Transverse colon (tissue), 4 donors: ENCODE measurements around the gene CCND2. TPM values are rescaled to one million over a fixed set of nuclear protein-coding genes. Genes with fewer than 3 reads are reported as not detected.

Experiments used
- DNase-seq: peaks from one replicate; pipeline ENCODE4 v3.0.0-alpha.2; 2019
- H3K27ac ChIP-seq, 4 donors: fragments of 200-600 bp; sonication (generic); 2 replicates each; pipeline ENCODE4 v1.5.1; 2016 to 2018; ENCODE audit warnings: inconsistent platforms in 4 of 4
- H3K27me3 ChIP-seq: fragments of 200-600 bp; sonication (generic); 2 replicates; pipeline ENCODE4 v1.5.1; 2017; ENCODE audit warnings: inconsistent platforms
- H3K36me3 ChIP-seq, 4 donors: fragments of 200-600 bp; sonication (generic); 2 replicates each; pipeline ENCODE4 v1.5.1; 2017 to 2019; ENCODE audit warnings: inconsistent platforms in 4 of 4
- H3K4me1 ChIP-seq, 4 donors: fragments of 200-600 bp; sonication (generic); 2 replicates each; pipeline ENCODE4 v1.5.1; 2017 to 2020; ENCODE audit warnings: inconsistent platforms in 4 of 4
- H3K4me3 ChIP-seq, 4 donors: fragments of 200-600 bp; sonication (generic); 1 replicate in 1 of 4; 2 replicates in 3 of 4; pipeline versions ENCODE4 v1.5.1 to v1.6.1; 2017 to 2019; ENCODE audit warnings: inconsistent platforms in 4 of 4
- H3K9me3 ChIP-seq, 2 donors: fragments of 200-600 bp; sonication (generic); 2 replicates each; pipeline ENCODE4 v1.5.1; 2017 to 2019; ENCODE audit warnings: inconsistent platforms in 2 of 2
- EP300 ChIP-seq: sonication (generic); formaldehyde crosslinking; IDR thresholded peaks from one replicate; pipeline ENCODE4 v1.6.1; 2017; ENCODE audit warnings: antibody characterized with exemption, low read depth
- POLR2A ChIP-seq: fragments of 450-650 bp; IDR thresholded peaks from one replicate; pipeline ENCODE4 v1.6.1; 2016; ENCODE audit warnings: antibody characterized with exemption, mild to moderate bottlenecking, moderate library complexity
- POLR2AphosphoS5 ChIP-seq, 3 donors: sonication (generic); formaldehyde crosslinking; IDR thresholded peaks; one replicate each; pipeline ENCODE4 v1.6.1; 2016; ENCODE audit warnings: antibody characterized with exemption in 3 of 3
- WGBS, 2 donors: methylation state at CpG; one replicate each; pipeline ENCODE4 v1.1.5; 2018; ENCODE audit warnings: low coverage in 1 of 2; 5-methylcytosine and 5-hydroxymethylcytosine counted together
- in situ Hi-C, 4 donors: fragments of 200-750 bp; cut with MboI; loops; one replicate each; pipeline versions ENCODE4 v1.15.0 to v1.15.1; 2017; ENCODE audit warnings: low sequenced_read_pairs in 3 of 4, low pct_ligation_motif_present in 1 of 4, low pct_unique_long_range_greater_than_20kb in 1 of 4
- intact Hi-C: fragments of 100-400 bp; cut with DNase I; formaldehyde crosslinking; loops from one replicate; pipeline ENCODE4 v1.15.1; 2023; ENCODE audit warnings: low total_unique reads
- total RNA-seq, 4 donors: library from RNA; depleted of rRNA; stranded (reverse); fragments of >200 nt; gene quantifications; one replicate each; pipeline ENCODE4 v1.1.0, GENCODE V29; 2016
- TF ChIP-seq, protein P1 (sequence below), 5 experiments: fragments of 200-600 bp in 3 of 5; fragments of 450-650 bp in 2 of 5; sonication (generic) in 3 of 5; IDR thresholded peaks; 1 replicate in 2 of 5; 2 replicates in 3 of 5; pipeline ENCODE4 v1.5.1; 2016 to 2017; ENCODE audit warnings: antibody characterized with exemption in 5 of 5, inconsistent platforms in 3 of 5, mild to moderate bottlenecking in 2 of 5, moderate library complexity in 1 of 5

Gene CCND2
- total RNA-seq, 4 donors from 2014 or later = 32.9 to 132 (median 58.8) TPM

DNA sequence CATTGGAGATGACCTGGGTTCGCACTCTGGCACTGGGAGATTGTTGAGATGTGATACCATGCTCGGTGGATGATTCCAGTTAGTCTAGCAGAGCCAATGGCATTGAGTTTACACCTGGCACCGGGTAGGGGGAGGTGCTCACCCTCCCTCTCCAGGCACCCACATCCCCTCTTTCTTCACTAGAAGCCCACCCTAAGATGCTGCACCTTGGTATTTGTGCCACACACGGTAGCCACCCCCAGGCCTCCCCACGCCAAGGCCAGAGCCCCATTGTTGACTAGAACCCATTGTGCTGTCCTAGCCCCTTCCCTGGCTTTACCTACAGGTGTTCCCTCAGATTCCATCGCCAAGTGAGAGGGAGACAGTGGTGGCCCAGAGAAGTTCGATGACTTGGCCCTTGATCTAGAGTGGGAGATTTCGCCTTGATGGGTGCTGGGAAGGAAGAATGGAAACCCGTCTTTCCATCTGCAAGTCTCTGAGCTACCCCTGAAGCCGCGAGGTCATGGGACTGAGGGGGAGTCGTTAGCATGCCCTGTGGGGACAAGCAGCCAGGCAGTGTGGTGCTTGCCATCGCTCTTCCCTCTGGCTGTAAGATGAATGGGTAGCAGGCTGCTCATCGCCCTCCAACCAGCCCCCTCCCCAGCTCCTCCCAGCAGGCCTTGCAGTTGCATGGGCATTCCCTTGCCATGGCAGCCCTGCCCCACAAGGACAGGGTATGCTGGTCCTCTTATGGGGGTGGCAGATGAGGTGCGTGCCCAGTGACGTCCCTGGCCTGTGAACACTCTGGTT lies 8.7 kb downstream of the CCND2 start:
- peaks cover 33 to 66% (median 58%) of the 10 kb centered on the region in 4 donors for H3K4me1 ChIP-seq
- 91% methylated on average over 15 of the region's 16 CpGs; no CpG with 5 or more reads in 1 of the 2 donors for WGBS, 2 donors
- H3K4me3 ChIP-seq = no peak overlapping the region
- no peak for DNase-seq
- peak overlapping the region in 3 of 4 donors; percentile 94 to 97 (median 96) for H3K27ac ChIP-seq
- intact Hi-C loops = no loop called here
- H3K9me3 ChIP-seq = no peaks in the 10 kb centered on the region
- no peaks in the 10 kb centered on the region for H3K27me3 ChIP-seq
- in situ Hi-C loops = loop anchor here in 3 of 4 donors (10.0 to 25.0 kb wide), 4 partner anchors 170 to 395 kb away; no protein-coding TSS in a partner anchor
- peaks cover 0 to 26% (median 10%) of the 10 kb centered on the region in 4 donors for H3K36me3 ChIP-seq
- TF ChIP-seq, protein P1, sequence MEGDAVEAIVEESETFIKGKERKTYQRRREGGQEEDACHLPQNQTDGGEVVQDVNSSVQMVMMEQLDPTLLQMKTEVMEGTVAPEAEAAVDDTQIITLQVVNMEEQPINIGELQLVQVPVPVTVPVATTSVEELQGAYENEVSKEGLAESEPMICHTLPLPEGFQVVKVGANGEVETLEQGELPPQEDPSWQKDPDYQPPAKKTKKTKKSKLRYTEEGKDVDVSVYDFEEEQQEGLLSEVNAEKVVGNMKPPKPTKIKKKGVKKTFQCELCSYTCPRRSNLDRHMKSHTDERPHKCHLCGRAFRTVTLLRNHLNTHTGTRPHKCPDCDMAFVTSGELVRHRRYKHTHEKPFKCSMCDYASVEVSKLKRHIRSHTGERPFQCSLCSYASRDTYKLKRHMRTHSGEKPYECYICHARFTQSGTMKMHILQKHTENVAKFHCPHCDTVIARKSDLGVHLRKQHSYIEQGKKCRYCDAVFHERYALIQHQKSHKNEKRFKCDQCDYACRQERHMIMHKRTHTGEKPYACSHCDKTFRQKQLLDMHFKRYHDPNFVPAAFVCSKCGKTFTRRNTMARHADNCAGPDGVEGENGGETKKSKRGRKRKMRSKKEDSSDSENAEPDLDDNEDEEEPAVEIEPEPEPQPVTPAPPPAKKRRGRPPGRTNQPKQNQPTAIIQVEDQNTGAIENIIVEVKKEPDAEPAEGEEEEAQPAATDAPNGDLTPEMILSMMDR (IDR thresholded peaks at IDR 0.05) = no peak
- TF ChIP-seq POLR2A (no peak), POLR2AphosphoS5 (IDR thresholded peaks at IDR 0.05) (no peak), EP300 (no peak)

DNA sequence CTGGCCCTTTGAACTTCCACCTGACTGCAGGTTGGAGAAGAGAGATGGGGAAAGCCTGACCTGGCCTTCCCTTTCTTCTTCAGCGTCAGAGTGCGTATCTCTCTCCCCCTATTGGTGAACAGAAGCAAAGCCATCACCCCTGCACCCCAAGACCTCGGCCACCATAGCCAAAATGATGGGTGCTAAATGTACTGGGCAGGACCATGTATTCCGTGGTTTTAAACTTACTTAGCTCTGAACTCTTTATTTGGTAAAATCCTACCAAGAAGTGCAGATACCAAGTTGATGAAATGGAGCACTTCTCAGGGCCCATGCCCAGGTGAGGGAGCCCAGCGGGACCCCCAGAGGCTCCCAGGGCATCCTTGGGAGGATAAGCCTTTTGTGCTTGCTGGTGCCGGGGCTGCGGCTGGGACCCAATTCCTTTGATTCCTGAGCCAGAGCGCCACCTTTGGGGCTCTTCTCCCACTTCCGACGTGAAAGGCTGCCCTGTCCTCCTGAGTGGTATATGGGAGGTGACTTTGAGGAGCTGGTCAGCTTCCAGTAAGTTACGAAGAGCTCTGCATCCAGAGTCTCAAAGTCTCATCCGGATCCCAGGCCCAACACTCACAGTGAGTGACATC lies 9.4 kb downstream of the CCND2 start:
- Histone ChIP-seq H3K9me3 (no peaks in the 10 kb centered on the region), H3K27ac (peak overlapping the region; percentile 1 to 15 (median 7)), H3K4me3 (no peak overlapping the region), H3K4me1 (peaks cover 37 to 66% (median 58%) of the 10 kb centered on the region in 4 donors), H3K27me3 (no peaks in the 10 kb centered on the region), H3K36me3 (peaks cover 0 to 26% (median 10%) of the 10 kb centered on the region in 4 donors)
- 50 to 72% methylated on average over 1 to 12 of the region's 12 CpGs for WGBS, 2 donors
- in situ Hi-C loops (loop anchor here in 3 of 4 donors (10.0 to 25.0 kb wide), 4 partner anchors 171 to 396 kb away; no protein-coding TSS in a partner anchor), intact Hi-C loops (no loop called here)
- no peak for DNase-seq
- TF ChIP-seq, protein P1 (IDR thresholded peaks at IDR 0.05) = no peak
- no peak for TF ChIP-seq POLR2A

DNA sequence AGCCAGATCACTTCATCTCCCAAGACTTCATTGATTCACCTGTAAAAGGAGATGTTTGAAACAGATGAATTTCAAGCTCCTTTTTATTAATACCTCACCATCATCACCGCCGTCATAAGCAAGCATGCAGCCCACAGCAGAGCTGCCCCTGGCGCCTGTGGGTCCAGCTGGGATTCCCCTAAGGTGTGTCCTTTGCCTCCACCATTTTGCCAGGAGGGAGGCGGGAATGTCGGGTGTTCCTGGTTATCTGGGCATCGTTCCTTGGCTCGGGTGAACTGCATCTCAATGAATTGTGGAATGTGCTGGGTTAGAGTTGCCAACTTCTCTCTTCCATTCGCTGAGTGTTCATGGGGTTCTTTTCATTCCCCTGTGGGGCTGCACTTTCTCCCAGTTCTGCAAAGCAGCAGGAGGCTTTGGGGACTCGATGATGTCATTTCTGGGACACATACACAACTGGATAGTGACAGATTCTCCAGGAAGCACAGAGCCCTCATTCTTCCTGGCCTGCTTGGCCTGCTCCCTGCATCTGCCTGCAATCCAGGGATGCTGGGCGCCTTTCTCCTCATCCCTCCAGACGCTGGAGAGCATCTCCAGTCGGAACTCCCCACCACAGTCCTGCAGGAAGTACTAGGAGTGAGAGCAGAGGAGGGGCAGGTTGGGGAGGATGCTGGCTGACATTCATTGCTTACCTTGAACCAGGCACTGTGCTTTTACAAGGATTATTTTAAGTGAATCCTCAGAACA lies 10.1 kb downstream of the CCND2 start:
- no peak for DNase-seq
- peaks cover 0 to 26% (median 10%) of the 10 kb centered on the region in 4 donors for H3K36me3 ChIP-seq
- peaks cover 32 to 62% (median 58%) of the 10 kb centered on the region in 4 donors for H3K4me1 ChIP-seq
- WGBS, 2 donors = 37 to 60% methylated on average over 3 to 12 of the region's 12 CpGs
- intact Hi-C loops (no loop called here), in situ Hi-C loops (loop anchor here in 3 of 4 donors (10.0 to 25.0 kb wide), 4 partner anchors 171 to 396 kb away; no protein-coding TSS in a partner anchor)
- no peaks in the 10 kb centered on the region for H3K27me3 ChIP-seq
- no peak for TF ChIP-seq EP300
- TF ChIP-seq, protein P1 (IDR thresholded peaks at IDR 0.05) = no peak
- no peak for TF ChIP-seq POLR2AphosphoS5 (IDR thresholded peaks at IDR 0.05)
- TF ChIP-seq POLR2A = no peak
- no peaks in the 10 kb centered on the region for H3K9me3 ChIP-seq
- peak overlapping the region; percentile 1 to 15 (median 7) for H3K27ac ChIP-seq
- H3K4me3 ChIP-seq = no peak overlapping the region
